NCI-H446 treated with DMSO at 0.1 percent for 48 hours (cell line): Measurements from ENCODE around the gene TNS1.

ENCODE experiments used
- DNase-seq: peaks from one replicate; lab custom pipeline; 2025; lab: John Stamatoyannopoulos, UW

Gene TNS1

GRCh38 chr2:217998926-217999594, 3.7 kb downstream of the TNS1 start:
- no peak for DNase-seq

GRCh38 chr2:217997510-217997909, 5.3 kb downstream of the TNS1 start:
- no peak for DNase-seq

DNA sequence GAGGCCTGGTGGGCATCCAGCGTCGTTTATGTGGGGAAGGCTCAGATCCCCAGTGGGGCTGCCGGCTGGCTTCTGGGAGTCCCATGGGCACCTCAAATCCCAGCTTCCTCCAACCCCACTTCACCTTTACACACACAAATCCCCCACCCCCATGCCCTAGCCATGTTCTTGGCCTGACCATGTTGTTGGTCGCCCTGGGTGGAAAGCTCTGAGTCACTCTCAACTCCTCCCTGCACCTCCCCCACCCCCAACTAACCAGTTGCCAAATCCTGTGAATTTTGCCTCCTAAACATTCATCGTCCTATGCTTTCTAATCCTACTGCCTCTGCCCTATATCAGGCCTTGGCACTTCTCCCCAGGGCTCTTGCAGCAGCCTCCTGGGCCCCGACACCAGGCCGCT, 6.4 kb downstream of the TNS1 start:
- no peak for DNase-seq

GRCh38 chr2:217995731-217996231, 7.0 kb downstream of the TNS1 start:
- DNase-seq: no peak

GRCh38 chr2:217994776-217995274, 8.0 kb downstream of the TNS1 start:
- no peak for DNase-seq

DNA sequence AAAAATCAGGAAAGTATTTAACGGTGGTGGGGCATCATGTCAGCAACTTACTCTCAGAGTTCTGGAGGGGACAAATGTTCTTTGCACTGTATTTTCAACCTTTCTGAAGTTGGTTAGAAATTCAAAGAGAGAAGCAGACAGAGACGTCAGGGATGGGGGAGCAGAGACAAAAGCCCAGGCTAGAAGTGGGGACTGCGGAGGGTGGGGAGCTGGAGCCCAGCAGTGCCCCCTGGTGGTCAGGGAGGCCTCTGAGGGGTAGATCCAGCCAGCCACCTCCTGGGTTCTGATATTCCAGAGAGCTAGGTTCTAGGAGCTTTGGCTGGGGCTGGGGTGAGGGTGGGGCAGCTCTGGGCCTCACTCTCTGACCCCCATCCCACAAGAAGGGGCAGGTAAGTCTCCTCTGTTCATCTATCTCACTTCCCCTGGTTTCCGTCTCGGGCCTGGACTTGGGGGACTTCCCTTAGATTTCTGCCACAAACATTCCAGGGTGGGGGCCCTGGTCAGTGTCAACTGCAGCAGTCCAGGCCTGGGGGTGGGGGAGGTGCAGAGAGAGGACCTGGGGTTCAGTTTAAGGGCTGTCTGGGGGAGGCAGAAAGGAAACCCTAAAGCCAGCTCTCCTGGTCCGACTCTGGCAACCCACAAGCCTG, 8.9 kb downstream of the TNS1 start:
- no peak for DNase-seq

- no peak for DNase-seq
Measured at GRCh38 chr2:217993138-217993537, 9.7 kb downstream of the TNS1 start.

DNA sequence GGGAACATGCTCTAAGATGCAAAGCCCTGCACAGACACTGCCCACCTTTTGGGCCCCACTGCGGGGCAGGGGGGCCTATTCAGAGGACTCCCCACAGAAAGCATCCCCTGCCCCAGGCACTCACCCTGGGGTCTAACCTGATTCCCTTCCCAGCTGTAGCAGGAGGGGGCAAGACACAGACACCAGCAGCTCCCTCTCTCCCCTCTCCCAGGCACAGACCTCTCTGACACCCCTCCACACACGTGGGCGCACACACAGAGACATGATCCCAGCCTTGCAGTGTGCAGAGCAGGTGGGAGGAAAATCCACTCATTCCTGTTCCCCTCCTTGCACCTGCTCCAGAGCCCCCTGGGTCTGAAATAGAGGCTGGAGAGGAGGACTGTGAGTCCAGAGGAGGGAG, 10.7 kb downstream of the TNS1 start:
- no peak for DNase-seq

DNA sequence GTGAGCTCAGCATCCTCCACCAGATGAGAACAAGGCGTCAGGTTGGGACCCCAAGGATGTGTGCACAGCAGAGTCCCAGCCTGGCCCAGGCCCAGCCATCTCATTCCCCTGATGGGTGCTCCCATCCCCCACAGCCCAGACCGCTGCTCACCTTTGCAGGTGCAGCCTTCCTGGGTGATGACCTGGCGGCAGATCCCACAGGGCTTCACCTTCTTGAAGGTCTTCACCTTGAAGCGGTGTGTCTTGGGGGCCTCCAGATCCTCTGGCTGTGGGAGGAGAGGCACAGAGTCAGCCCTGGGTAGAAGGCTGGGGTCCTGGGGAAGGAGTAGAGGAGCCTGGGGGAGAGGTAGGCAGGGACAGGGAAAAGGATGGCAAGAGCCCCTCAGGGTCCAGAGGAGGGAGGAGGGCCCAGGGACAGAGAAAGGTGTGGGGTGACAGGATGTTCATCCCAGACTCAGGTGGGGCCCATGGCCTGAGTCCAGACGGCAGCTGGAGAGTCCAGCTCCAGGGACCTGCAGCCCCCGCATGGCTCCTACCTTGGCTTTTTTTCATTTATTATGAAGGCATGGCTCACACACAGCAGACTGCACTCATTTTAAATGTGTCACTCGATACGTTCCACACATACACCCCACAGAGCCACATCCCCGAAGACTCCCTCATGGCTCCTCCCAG, 11.9 kb downstream of the TNS1 start:
- no peak for DNase-seq

GRCh38 chr2:217990389-217990788, 12.4 kb downstream of the TNS1 start:
- no peak for DNase-seq

- no peak for DNase-seq
Measured at GRCh38 chr2:217989221-217989948, 13.4 kb downstream of the TNS1 start.

DNA sequence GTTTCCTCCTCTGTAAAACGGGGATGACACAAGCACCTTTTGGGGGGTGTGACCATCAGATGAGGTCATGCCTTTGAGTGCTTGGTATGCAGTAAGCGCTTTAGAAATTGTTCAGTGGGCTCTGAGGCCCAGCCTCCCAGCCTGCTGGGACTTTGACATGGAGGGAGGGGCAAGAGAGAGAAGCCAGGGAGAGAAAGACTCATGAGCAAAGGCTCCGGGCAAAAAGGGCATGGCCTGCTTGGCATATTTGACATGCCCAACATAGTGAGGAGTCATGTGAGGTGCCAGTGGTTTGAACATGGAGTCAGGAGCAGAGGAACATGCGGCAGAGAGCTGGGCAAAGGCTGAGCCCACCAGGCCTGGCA, 14.0 kb downstream of the TNS1 start:
- no peak for DNase-seq

DNA sequence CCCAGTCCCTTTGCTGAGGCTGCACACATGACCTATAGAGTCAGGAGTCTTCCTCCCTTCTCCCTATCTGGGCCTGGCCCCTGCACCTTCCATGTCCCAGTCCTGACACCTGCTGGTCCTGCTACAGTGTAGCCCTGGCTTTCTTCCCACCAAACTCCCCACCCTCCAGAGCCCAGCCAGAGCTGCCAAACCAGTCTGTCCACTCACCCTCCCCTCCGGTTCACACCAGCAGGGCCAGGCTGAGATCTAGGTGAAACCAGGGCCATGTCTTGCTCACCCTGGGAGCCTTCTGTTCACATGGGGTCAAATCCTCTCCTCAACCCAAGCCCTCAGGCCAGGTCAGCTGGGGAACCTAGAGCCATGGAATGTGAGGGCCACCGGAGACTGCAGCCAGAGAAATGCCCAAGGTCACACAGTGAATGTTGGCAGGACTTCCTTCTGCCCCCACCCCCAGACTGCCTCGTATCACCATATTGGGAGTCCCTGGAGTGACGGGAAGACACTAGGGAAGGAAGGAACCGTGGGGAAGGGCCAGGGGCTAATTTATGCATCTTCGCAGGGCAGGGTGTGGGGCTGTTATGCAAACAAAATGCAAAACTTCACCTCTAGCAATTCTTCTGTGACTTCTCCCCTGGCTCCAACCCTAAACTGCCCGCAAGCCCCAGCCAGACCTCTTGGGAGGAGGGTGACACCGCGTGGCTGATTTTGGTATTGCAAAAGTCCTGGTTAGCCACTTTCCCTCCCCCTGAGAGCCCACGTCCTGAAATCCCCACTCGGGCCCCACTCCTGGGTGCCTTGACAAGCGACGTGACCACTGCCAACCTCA, 14.6 kb downstream of the TNS1 start:
- no peak for DNase-seq

DNA sequence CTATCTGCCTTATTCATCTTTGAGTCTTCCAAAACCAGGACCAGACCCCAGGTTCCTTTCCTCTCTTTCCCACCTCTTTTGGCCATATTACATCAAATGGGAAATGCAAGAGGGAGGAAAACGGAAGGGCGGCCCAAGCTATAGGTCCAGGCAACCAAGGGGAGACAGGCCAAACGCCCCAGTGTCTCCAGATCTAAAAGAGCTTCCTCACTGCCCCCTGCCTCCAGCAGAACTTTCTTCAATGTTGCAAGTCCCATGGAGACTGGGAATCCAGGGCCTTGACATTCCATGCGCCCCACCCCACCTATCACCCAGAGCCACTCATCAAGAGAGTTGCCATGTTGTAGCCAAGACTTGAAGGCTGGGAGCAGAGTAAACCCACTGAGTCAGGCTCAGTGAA, 15.4 kb downstream of the TNS1 start:
- no peak for DNase-seq

- DNase-seq: no peak
Measured at GRCh38 chr2:217986256-217986961, 16.4 kb downstream of the TNS1 start.

DNA sequence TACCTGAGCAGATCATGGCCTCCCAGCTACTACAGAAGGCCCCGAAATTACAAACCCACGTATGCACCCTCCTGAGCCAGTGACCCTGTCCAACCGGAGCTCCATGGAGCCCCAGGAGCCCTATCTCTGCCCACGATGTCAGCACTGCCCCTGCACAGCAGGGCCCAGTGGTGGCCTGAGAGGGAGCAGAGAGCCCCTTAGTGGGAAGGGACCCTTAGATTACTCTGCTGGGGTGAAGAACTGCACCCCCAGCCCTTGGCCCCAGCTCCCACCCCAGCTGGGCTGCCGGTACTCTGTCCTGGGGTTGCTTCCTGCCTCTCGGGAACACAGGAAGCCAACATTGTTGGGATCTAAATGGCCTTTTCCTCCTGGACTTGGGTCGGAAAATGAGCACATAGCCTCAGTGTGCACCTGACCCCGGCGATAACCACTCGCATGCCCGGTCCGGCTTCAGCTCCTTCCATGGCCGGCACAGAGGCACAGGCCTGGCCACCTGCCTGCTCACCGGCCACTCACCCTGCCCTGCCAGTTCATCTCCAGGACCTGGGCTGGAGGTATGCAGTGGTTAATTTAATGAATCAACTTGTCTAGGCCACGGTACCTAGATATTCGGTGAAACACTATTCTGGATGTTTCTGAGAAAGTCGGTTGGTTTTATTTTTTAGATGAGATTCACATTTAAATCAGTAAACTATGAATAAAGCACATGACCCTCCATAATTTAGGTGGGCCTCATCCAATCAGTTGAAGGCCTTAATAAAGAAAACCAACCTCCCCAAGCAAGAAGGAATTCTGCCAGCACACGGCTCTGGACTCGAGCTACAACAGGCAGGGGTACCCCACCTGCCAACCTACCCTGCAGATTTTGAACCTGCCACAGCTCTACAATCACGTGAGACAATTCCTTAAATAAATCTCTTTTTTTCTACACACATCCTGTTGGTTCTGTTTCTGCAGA, 19.2 kb downstream of the TNS1 start:
- DNase-seq: no peak

- no peak for DNase-seq
Measured at GRCh38 chr2:217981971-217982370, 20.8 kb downstream of the TNS1 start.

GRCh38 chr2:217981084-217981730, 21.6 kb downstream of the TNS1 start:
- DNase-seq: no peak

GRCh38 chr2:217980591-217980990, 22.2 kb downstream of the TNS1 start:
- DNase-seq: no peak
